Panc1 (cell line): Measurements from ENCODE around the gene RNF113A. TPM values are rescaled to one million over a fixed set of nuclear protein-coding genes. Genes with fewer than 3 reads are reported as not detected.
A peak's percentile ranks its signal among the peaks of the same experiment; 100 is the strongest.

Experiments
- ATAC-seq: fragments of 200-7000 bp; cut with Tn5 transposase; 2 replicates; pipeline ENCODE4 v1.9.1; 2020; ENCODE audit warnings: mild to moderate bottlenecking, moderate library complexity
- BruUV-seq: library from RNA; stranded (reverse); fragments of 400-500 nt; replicated peaks from 2 replicates; lab custom pipeline; 2021; lab: Mats Ljungman, UMichigan
- CTCF ChIA-PET: fragments of 300-600 bp; sonication (Branson Sonifier 250); formaldehyde crosslinking; loops from one replicate; lab custom pipeline; 2022; ENCODE audit warnings: antibody characterized with exemption; lab: Charles Lee
- POLR2A ChIA-PET: fragments of 300-600 bp; sonication (Branson Sonifier 250); formaldehyde crosslinking; loops from one replicate; lab custom pipeline; 2022; ENCODE audit warnings: antibody characterized with exemption; lab: Charles Lee
- DNase-seq: peaks from one replicate; pipeline ENCODE4 v3.0.0-alpha.2; 2010; ENCODE audit warnings: low read depth, low spot score
- H3K27ac ChIP-seq: 2 replicates; pipeline ENCODE4 v1.5.1; 2011; ENCODE audit warnings: mild to moderate bottlenecking, low read length, inconsistent platforms
- H3K27me3 ChIP-seq: fragments of 200-500 bp; sonication (Bioruptor generic); 2 replicates; pipeline ENCODE4 v1.6.0; 2014; ENCODE audit warnings: low read length, inconsistent platforms; ENCODE audit not compliant: control insufficient read depth, insufficient read depth
- H3K36me3 ChIP-seq: fragments of 200-500 bp; sonication (Bioruptor generic); 2 replicates; pipeline ENCODE4 v1.5.1; 2014; ENCODE audit warnings: inconsistent platforms, mild to moderate bottlenecking, low read length, moderate library complexity; ENCODE audit not compliant: control insufficient read depth, insufficient read depth
- H3K4me1 ChIP-seq: 2 replicates; pipeline ENCODE4 v1.5.1; 2011; ENCODE audit warnings: inconsistent platforms, mild to moderate bottlenecking, low read length, moderate library complexity; ENCODE audit not compliant: control insufficient read depth, insufficient read depth
- H3K4me3 ChIP-seq, 2 experiments: 2 replicates each; pipeline ENCODE4 v1.5.1; 2011 to 2012; ENCODE audit warnings: low read depth in 2 of 2, low read length in 2 of 2, mild to moderate bottlenecking in 2 of 2, inconsistent platforms in 1 of 2, moderate library complexity in 1 of 2
- H3K9me3 ChIP-seq: fragments of 200-500 bp; sonication (Bioruptor generic); 2 replicates; pipeline ENCODE4 v1.5.1; 2014; ENCODE audit warnings: low read depth, mild to moderate bottlenecking, inconsistent platforms, low read length, moderate library complexity; ENCODE audit not compliant: control insufficient read depth, insufficient read depth
- POLR2AphosphoS5 ChIP-seq: IDR thresholded peaks from 2 replicates; pipeline ENCODE4 v1.6.1; 2012; ENCODE audit warnings: mild to moderate bottlenecking, low read depth, low read length, moderate library complexity
- SIN3A ChIP-seq: IDR thresholded peaks from 2 replicates; pipeline ENCODE4 v1.6.1; 2012; ENCODE audit warnings: low read depth, mild to moderate bottlenecking, low read length, moderate library complexity, borderline replicate concordance; ENCODE audit not compliant: insufficient read depth
- TCF7L2 ChIP-seq: IDR thresholded peaks from 2 replicates; pipeline ENCODE4 v1.6.1; 2011; ENCODE audit warnings: mild to moderate bottlenecking, low read depth, low read length, inconsistent platforms
- in situ Hi-C: cut with HindIII; loops from 2 replicates; pipeline ENCODE4 v1.10.0; 2016; ENCODE audit warnings: low sequenced_read_pairs, low pct_unique_long_range_greater_than_20kb
- intact Hi-C: fragments of 100-400 bp; cut with micrococcal nuclease; formaldehyde crosslinking; loops from one replicate; pipeline ENCODE4 v1.10.0; 2022; ENCODE audit not compliant: unreplicated experiment
- total RNA-seq: library from RNA; stranded (reverse); gene quantifications from one replicate; pipeline ENCODE4 v1.2.1, GENCODE V29; 2021; ENCODE audit not compliant: unreplicated experiment
- TF ChIP-seq, protein P1 (sequence below): fragments of 450-650 bp; IDR thresholded peaks from 2 replicates; pipeline ENCODE4 v1.5.1; 2017; ENCODE audit warnings: mild to moderate bottlenecking
- TF ChIP-seq, protein P2 (sequence below), 2 experiments: IDR thresholded peaks; 2 replicates each; pipeline ENCODE4 v1.6.1; 2011 to 2012; ENCODE audit warnings: low read depth in 2 of 2, control low read depth in 1 of 2, low read length in 1 of 2, mild to moderate bottlenecking in 1 of 2, moderate library complexity in 1 of 2; ENCODE audit not compliant: insufficient read depth in 1 of 2

Gene RNF113A
- total RNA-seq, 1 experiment from 2014 or later: 23.4 TPM

DNA sequence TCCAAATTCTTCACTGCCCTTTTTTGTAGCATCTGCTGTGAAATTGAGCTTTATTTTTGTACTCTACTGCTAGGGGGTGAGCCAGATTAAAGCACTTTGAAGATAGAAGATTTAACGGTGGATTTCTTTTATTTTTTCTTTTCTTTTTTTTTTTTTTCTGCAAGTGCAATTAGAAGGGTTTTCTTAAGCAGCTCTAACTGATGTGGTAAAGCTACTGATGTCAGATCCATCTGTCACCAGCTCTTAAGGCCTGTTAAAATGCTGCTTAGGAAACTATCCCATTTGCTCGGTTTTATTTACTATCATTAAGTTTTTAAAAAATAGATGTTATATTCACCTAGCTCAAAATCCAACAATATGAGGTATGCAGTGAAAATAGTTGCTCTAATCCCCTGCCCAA is 7.2 kb upstream of the RNF113A start:
- TF ChIP-seq, protein P1, sequence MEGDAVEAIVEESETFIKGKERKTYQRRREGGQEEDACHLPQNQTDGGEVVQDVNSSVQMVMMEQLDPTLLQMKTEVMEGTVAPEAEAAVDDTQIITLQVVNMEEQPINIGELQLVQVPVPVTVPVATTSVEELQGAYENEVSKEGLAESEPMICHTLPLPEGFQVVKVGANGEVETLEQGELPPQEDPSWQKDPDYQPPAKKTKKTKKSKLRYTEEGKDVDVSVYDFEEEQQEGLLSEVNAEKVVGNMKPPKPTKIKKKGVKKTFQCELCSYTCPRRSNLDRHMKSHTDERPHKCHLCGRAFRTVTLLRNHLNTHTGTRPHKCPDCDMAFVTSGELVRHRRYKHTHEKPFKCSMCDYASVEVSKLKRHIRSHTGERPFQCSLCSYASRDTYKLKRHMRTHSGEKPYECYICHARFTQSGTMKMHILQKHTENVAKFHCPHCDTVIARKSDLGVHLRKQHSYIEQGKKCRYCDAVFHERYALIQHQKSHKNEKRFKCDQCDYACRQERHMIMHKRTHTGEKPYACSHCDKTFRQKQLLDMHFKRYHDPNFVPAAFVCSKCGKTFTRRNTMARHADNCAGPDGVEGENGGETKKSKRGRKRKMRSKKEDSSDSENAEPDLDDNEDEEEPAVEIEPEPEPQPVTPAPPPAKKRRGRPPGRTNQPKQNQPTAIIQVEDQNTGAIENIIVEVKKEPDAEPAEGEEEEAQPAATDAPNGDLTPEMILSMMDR: no peak
- intact Hi-C loops: no loop called here
- Histone ChIP-seq H3K4me1 (peaks cover 2% of the 10 kb centered on the region; the same call in 1 of the 2 replicates), H3K9me3 (no peaks in the 10 kb centered on the region), H3K27ac (no peak overlapping the region), H3K4me3 (no peak overlapping the region), H3K27me3 (no peaks in the 10 kb centered on the region), H3K36me3 (peaks cover 8% of the 10 kb centered on the region; the same call in 1 of the 2 replicates)
- CTCF ChIA-PET: interaction anchor here (0.7 kb wide), 1 partner anchor 42 kb away, joined by 3 read pairs; no protein-coding TSS in a partner anchor
- DNase-seq (no peak), ATAC-seq (no peak)
- BruUV-seq: no TSS peak
- in situ Hi-C loops: no loop called here
- POLR2A ChIA-PET: interaction anchor here (0.6 to 0.7 kb wide), 3 partner anchors 8 to 9 kb away, joined by 3 read pairs; no protein-coding TSS in a partner anchor

DNA sequence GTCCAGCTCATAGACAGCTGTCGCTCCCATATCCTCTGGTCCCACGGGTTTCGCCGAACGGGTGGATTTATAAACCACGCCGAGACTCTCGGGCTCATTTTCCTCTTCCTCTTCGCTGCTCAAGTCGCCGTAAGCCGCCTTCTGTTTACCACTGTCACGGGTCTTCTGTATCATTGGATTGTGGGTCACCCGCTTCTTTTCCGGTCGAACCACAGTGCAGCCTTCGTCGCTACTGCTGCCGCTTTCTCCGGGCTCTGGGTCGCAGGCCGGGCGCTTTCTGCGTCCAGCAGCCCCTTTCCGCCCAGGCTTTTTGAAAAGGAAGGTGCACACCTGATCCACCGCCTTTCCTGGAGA is 311 bp downstream of the RNF113A start:
- no peaks in the 10 kb centered on the region for H3K27me3 ChIP-seq
- H3K4me1 ChIP-seq: peaks cover 12% of the 10 kb centered on the region
- H3K36me3 ChIP-seq: peaks cover 2% of the 10 kb centered on the region; the same call in 1 of the 2 replicates
- peak overlapping the region; percentile 81 to 88 for H3K4me3 ChIP-seq
- TSS peak; percentile 98 for BruUV-seq
- intact Hi-C loops (loop anchor here (5.0 kb wide), 1 partner anchor 79 kb away; the partner anchor contains the start of gene RPL39), in situ Hi-C loops (no loop called here)
- ATAC-seq (peak; percentile 71), DNase-seq (peak; percentile 20)
- POLR2A ChIA-PET: no interaction called here
- H3K9me3 ChIP-seq: no peaks in the 10 kb centered on the region
- CTCF ChIA-PET: interaction anchor here (0.6 to 1.1 kb wide), 2 partner anchors 9 to 252 kb away, joined by 4 to 10 read pairs; no protein-coding TSS in a partner anchor
- peak overlapping the region; percentile 88 for H3K27ac ChIP-seq
- TF ChIP-seq POLR2AphosphoS5 (no peak), TCF7L2 (no peak), SIN3A (no peak)
- TF ChIP-seq, protein P2, sequence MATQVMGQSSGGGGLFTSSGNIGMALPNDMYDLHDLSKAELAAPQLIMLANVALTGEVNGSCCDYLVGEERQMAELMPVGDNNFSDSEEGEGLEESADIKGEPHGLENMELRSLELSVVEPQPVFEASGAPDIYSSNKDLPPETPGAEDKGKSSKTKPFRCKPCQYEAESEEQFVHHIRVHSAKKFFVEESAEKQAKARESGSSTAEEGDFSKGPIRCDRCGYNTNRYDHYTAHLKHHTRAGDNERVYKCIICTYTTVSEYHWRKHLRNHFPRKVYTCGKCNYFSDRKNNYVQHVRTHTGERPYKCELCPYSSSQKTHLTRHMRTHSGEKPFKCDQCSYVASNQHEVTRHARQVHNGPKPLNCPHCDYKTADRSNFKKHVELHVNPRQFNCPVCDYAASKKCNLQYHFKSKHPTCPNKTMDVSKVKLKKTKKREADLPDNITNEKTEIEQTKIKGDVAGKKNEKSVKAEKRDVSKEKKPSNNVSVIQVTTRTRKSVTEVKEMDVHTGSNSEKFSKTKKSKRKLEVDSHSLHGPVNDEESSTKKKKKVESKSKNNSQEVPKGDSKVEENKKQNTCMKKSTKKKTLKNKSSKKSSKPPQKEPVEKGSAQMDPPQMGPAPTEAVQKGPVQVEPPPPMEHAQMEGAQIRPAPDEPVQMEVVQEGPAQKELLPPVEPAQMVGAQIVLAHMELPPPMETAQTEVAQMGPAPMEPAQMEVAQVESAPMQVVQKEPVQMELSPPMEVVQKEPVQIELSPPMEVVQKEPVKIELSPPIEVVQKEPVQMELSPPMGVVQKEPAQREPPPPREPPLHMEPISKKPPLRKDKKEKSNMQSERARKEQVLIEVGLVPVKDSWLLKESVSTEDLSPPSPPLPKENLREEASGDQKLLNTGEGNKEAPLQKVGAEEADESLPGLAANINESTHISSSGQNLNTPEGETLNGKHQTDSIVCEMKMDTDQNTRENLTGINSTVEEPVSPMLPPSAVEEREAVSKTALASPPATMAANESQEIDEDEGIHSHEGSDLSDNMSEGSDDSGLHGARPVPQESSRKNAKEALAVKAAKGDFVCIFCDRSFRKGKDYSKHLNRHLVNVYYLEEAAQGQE (IDR thresholded peaks at IDR 0.05; ENCODE audit: insufficient read depth in 1 of 2, low read depth in 2 of 2, low read length in 1 of 2): no peak
- TF ChIP-seq, protein P1: no peak
